ENCODE results near the gene PEAK1.

PEAK1 gene

GRCh38 chr15:77369168-77369567 lies 50.7 kb downstream of the PEAK1 start:
- DNase-seq (ENCODE audit: extremely low read depth in 1 of 2, low read depth in 1 of 2) = no peak

- no peak for DNase-seq (ENCODE audit: extremely low read depth in 1 of 2, low read depth in 1 of 2)
Observed at GRCh38 chr15:77367631-77368030, 52.3 kb downstream of the PEAK1 start.

GRCh38 chr15:77361456-77361855 lies 58.4 kb downstream of the PEAK1 start:
- DNase-seq (ENCODE audit: extremely low read depth in 1 of 2, low read depth in 1 of 2) = no peak

GRCh38 chr15:77358545-77359240 lies 61.2 kb downstream of the PEAK1 start:
- DNase-seq (ENCODE audit: extremely low read depth in 1 of 2, low read depth in 1 of 2) = no peak

GRCh38 chr15:77356305-77356704 lies 63.6 kb downstream of the PEAK1 start:
- no peak for DNase-seq (ENCODE audit: extremely low read depth in 1 of 2, low read depth in 1 of 2)

- no peak for DNase-seq (ENCODE audit: extremely low read depth in 1 of 2, low read depth in 1 of 2)
Observed at GRCh38 chr15:77355321-77355720, 64.6 kb downstream of the PEAK1 start.

GRCh38 chr15:77354063-77354462 lies 65.8 kb downstream of the PEAK1 start:
- no peak for DNase-seq (ENCODE audit: extremely low read depth in 1 of 2, low read depth in 1 of 2)

GRCh38 chr15:77352887-77353286 lies 67.0 kb downstream of the PEAK1 start:
- DNase-seq (ENCODE audit: extremely low read depth in 1 of 2, low read depth in 1 of 2) = no peak

- no peak for DNase-seq (ENCODE audit: extremely low read depth in 1 of 2, low read depth in 1 of 2)
Observed at GRCh38 chr15:77350792-77351191, 69.1 kb downstream of the PEAK1 start.

GRCh38 chr15:77349666-77350065 lies 70.2 kb downstream of the PEAK1 start:
- no peak for DNase-seq (ENCODE audit: extremely low read depth in 1 of 2, low read depth in 1 of 2)

- no peak for DNase-seq (ENCODE audit: extremely low read depth in 1 of 2, low read depth in 1 of 2)
Observed at GRCh38 chr15:77348511-77348910, 71.4 kb downstream of the PEAK1 start.

- DNase-seq (ENCODE audit: extremely low read depth in 1 of 2, low read depth in 1 of 2) = no peak
Observed at GRCh38 chr15:77347197-77347596, 72.7 kb downstream of the PEAK1 start.

- DNase-seq (ENCODE audit: extremely low read depth in 1 of 2, low read depth in 1 of 2) = no peak
Observed at GRCh38 chr15:77346245-77347036, 73.5 kb downstream of the PEAK1 start.

- no peak for DNase-seq (ENCODE audit: extremely low read depth in 1 of 2, low read depth in 1 of 2)
Observed at GRCh38 chr15:77342807-77343206, 77.1 kb downstream of the PEAK1 start.

- no peak for DNase-seq (ENCODE audit: extremely low read depth in 1 of 2, low read depth in 1 of 2)
Observed at GRCh38 chr15:77340245-77340644, 79.7 kb downstream of the PEAK1 start.

- no peak for DNase-seq (ENCODE audit: extremely low read depth in 1 of 2, low read depth in 1 of 2)
Observed at GRCh38 chr15:77336006-77336405, 83.9 kb downstream of the PEAK1 start.

- DNase-seq (ENCODE audit: extremely low read depth in 1 of 2, low read depth in 1 of 2) = no peak
Observed at GRCh38 chr15:77335298-77335697, 84.6 kb downstream of the PEAK1 start.

GRCh38 chr15:77333166-77333565 lies 86.7 kb downstream of the PEAK1 start:
- DNase-seq (ENCODE audit: extremely low read depth in 1 of 2, low read depth in 1 of 2) = no peak

- DNase-seq (ENCODE audit: extremely low read depth in 1 of 2, low read depth in 1 of 2) = no peak
Observed at GRCh38 chr15:77329202-77329601, 90.7 kb downstream of the PEAK1 start.

GRCh38 chr15:77327844-77328529 lies 91.9 kb downstream of the PEAK1 start:
- DNase-seq (ENCODE audit: extremely low read depth in 1 of 2, low read depth in 1 of 2) = no peak

- DNase-seq (ENCODE audit: extremely low read depth in 1 of 2, low read depth in 1 of 2) = no peak
Observed at GRCh38 chr15:77327168-77327567, 92.7 kb downstream of the PEAK1 start.

- no peak for DNase-seq (ENCODE audit: extremely low read depth in 1 of 2, low read depth in 1 of 2)
Observed at GRCh38 chr15:77326366-77326765, 93.5 kb downstream of the PEAK1 start.

All from stimulated activated CD8-positive, alpha-beta memory T cell treated with anti-CD3 and anti-CD28 coated beads, Interleukin-7, amount 100 ng/mL, for 48 hours (primary cell).